GM20431 (cell line): ENCODE data around the gene ZNF862.

Experiments used
- in situ Hi-C: fragments of 300-500 bp; cut with MseI, MboI; formaldehyde crosslinking; loops from one replicate; pipeline ENCODE4 v1.15.0; 2020; ENCODE audit warnings: low sequenced_read_pairs; ENCODE audit not compliant: unreplicated experiment

Gene ZNF862

DNA sequence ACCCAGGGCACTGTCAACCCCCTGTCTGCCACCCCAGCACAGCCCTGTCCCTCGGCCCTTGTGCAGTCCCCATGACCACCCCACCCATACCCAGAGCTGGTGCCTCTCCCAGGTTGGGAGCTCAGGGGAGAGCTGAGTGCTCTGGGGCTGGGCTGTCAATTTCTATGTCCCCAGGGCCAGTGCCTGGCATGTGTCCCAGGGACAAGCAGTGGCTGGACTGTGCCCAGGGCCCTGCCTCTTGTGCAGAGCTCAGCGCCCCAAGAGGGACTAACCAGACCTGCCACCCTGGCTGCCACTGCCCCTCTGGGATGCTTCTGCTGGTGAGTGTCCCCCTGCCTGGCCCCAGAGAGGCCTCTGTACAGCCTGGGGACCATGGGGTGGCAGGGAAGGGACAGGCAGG, 29.0 kb upstream of the ZNF862 start:
- in situ Hi-C loops: no loop called here

- in situ Hi-C loops: no loop called here
These were observed 27.0 kb upstream of the ZNF862 start for GRCh38 chr7:149811221-149811620.

GRCh38 chr7:149811831-149812490, 26.2 kb upstream of the ZNF862 start:
- in situ Hi-C loops: no loop called here

DNA sequence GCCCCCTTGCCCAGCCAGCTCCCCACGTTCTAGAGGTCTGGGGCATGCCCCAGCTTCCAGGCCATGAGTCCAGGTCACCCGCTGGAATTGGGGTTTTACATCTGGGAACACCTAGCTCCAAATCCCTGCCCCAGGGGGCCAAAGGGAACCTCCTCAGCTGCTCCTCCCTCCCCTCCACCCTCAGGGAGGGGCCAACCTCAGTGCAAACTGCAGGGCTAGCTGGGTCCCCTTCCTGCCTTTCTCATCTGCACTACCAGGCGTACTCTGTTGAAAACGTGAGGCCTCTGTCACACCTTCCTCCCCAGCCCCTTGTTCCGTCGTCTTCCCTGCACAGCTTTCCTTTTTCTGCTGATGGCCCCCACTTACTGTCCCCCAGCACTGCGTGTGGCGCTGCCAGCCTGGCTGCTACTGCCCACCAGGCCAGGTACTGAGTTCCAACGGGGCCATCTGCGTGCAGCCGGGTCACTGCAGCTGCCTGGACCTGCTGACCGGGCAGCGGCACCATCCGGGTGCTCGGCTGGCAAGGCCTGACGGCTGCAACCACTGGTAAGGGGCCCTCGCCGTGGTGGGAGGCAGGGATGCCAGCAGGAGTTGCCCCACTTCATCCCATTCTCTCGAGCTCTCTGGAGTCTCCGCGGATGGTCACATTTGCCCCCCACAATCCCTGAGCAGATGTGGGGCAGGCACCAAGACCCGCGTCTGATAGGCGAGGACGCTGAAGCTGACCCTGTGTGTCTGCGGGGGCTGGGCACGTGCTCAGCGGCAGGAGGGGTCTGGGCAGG, 24.7 kb upstream of the ZNF862 start:
- in situ Hi-C loops: no loop called here

GRCh38 chr7:149814494-149814893, 23.7 kb upstream of the ZNF862 start:
- in situ Hi-C loops: no loop called here

DNA sequence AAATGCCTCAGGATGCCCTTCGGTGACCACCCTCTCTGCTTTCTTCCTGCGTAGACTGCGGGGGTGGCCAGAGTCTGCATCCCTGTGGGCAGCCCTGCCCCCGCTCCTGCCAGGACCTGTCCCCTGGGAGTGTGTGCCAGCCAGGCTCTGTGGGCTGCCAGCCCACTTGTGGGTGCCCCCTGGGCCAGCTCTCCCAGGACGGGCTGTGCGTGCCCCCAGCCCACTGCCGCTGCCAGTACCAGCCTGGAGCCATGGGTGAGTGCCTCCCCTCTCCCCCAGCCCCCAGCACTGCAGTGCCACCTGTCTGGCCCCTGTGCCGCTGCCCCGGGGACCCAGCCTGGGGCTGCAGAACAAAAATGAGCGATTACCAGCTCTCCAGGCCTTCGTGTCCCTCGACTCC, 23.1 kb upstream of the ZNF862 start:
- in situ Hi-C loops: no loop called here

DNA sequence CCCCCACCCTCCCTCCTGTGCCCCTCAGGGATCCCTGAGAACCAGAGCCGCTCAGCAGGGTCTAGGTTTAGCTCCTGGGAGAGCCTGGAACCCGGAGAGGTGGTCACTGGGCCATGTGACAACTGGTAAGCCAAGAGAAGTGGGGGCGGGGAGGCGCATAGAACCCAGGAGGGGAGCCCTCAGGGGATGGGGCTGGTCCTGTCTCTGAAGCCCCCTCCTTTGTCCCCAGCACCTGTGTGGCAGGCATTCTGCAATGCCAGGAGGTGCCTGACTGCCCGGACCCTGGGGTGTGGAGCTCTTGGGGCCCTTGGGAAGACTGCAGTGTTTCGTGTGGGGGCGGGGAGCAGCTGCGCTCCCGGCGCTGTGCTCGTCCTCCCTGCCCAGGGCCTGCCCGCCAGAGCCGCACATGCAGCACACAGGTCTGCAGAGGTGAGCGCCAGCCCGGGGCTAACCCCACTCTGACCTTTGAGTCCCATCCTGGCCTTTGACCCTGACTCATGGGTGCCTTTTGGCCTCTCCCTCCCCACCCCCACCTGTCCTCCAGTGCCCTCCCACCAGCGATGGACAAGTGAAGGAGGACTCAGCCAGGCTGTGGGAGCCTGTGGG, 22.4 kb upstream of the ZNF862 start:
- in situ Hi-C loops: no loop called here

GRCh38 chr7:149816267-149816751, 21.9 kb upstream of the ZNF862 start:
- in situ Hi-C loops: no loop called here

DNA sequence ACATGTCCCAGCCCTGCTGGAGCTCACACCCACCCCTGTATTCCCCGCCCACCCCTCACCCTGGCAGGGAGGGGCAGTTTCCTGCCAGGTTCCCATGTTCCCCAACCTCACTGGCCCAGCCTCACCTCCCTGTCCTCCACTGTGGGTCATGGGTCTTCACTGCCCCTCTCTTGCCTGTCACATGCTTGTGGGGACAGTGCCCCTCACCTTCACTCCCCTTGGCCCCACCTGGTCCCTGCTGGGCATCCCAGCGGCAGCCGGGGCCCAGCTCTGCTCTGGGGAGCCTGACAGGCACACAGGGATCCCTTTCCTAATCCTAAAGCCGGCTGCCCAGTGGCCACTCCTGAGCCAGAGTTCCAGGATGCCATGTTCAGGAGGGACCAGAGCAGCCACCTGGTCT, 21.4 kb upstream of the ZNF862 start:
- in situ Hi-C loops: no loop called here

DNA sequence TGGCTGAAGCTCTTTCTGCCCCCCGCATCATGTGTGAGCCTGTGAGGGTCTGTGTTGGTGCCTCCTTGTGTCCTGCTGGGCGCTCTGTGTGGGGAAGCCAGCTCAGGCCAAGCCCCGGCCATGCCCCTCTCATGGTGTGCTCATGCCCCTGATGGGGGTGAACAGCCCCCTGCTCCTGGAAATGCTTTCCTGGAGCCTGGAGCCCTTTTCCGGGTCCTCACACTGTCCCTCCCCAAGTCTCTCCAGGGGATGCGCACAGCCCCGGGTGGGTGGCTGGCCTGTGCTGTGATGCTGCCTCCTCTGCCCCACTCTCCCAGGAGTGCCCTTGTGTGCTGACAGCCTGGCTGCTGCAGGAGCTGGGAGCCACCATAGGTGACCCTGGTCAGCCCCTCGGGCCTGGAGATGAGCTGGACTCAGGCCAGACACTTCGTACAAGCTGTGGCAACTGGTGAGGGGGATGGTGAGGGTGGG, 20.8 kb upstream of the ZNF862 start:
- in situ Hi-C loops: no loop called here

DNA sequence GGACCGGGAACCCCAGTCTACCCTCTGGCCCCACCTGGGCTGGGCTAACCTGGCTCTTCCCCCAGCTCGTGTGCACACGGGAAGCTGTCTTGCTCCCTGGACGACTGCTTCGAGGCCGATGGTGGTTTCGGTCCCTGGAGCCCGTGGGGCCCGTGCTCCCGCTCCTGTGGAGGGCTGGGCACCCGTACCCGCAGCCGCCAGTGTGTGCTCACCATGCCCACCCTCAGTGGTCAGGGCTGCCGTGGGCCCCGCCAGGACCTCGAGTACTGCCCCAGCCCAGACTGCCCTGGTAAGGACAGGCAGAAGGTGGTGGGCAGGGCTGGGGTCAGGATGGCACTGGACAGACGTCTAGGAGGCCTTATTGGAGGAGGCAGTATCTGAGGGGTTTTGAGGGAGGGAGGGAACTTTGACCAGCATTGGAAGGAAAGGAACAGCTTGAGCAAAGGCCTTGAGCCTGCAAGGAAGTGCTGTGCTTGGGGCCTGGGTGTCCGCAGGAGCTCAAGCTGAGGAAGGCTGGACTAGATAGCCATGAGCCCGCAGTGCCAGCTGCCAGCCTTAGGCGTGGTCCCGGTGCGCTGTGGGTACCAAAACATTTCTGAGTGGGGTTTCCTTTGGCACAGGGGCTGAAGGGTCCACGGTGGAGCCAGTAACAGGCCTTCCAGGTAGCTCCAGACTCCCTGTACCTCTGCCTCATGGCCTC, 20.2 kb upstream of the ZNF862 start:
- in situ Hi-C loops: no loop called here

DNA sequence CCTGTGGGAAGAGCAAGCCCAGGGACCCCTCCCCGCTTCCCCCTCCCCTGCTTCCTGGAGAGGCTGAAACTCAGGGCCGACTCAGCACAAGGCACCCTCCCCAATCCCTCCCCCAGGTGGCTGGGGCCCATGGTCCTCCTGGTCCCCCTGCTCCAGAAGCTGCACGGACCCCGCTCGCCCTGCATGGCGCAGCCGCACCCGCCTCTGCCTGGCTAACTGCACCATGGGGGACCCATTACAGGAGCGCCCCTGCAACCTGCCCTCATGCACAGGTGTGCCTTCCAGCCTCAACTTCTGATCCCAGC, 19.7 kb upstream of the ZNF862 start:
- in situ Hi-C loops: no loop called here

- in situ Hi-C loops: no loop called here
These were observed 18.8 kb upstream of the ZNF862 start for GRCh38 chr7:149819141-149819960.

- in situ Hi-C loops: no loop called here
These were observed 18.2 kb upstream of the ZNF862 start for GRCh38 chr7:149819961-149820340.

DNA sequence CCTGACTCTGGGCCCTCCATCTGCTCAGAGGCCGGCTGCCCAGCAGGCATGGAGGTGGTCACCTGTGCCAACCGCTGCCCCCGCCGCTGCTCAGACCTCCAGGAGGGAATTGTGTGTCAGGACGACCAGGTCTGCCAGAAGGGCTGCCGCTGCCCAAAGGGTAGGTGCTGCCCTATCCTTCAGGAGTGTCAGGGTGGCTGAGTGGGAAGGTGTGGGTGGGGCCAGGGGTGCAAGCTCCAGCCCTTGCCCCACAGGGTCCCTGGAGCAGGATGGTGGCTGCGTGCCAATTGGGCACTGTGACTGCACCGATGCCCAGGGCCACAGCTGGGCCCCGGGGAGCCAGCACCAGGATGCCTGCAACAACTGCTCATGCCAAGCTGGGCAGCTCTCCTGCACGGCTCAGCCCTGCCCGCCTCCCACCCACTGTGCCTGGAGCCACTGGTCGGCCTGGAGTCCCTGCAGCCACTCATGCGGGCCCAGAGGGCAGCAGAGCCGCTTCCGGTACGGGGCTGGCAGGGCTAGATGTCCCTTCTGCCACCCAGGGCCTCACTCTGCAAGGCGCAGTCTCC, 17.5 kb upstream of the ZNF862 start:
- in situ Hi-C loops: no loop called here

DNA sequence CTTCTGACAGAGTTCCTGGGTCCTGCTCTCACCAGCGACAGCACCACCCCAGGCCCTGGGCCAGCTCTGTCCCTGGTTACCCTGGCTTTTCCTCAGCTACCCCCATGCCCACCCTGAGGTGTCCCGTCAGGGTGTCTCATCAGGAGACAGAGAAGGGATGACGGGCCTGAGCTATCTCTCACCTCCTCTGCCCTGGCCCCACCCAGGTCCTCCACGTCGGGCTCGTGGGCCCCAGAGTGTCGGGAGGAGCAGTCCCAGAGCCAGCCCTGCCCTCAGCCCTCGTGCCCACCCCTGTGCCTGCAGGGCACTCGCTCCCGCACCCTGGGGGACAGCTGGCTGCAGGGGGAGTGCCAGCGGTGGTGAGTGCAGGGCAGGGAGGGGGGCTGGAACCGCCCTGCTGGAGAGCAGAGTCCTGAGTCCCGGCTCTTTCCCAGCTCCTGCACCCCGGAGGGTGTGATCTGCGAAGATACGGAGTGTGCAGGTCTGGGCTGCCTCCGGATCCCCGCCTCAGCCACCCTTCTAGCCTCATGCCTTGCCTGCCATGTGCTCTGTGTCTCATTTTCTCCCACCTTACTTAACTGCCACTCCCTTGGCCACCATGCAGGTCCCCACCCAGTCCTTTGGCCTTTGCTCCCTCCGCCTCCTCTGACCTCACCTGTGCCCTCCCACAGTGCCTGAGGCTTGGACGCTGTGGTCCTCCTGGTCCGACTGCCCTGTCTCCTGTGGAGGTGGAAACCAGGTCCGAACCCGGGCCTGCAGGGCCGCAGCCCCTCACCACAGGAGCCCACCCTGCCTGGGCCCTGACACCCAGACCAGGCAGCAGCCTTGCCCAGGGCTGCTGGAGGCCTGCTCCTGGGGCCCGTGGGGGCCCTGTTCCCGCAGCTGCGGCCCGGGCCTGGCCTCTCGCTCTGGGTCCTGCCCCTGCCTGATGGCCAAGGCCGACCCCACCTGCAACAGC, 16.7 kb upstream of the ZNF862 start:
- in situ Hi-C loops: no loop called here

DNA sequence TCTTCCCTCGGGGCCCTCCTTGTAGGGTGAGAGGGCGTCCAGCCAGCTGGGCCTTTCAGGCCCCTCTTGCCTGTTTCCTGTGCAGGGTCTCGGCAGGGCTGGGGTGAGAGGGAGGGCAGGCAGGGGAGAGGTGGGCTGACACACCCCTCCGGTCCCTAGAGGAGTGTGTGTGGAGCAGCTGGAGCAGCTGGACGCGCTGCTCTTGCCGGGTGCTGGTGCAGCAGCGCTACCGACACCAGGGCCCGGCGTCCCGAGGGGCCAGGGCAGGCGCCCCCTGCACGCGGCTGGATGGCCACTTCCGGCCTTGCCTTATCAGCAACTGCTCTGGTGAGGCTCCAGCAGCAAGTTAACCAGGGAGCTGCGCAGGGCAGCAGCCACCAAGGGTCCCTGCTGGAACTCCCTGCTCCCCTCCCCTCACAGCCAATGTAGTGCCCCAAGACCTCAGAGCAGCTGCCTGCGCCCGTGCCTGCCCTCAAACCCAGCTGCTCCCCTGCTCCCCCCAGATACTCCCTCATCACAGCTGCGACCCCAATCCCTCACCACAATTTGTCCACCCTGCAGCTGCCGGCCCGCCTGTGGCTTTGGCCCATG, 15.7 kb upstream of the ZNF862 start:
- in situ Hi-C loops: no loop called here

GRCh38 chr7:149823191-149823630, 15.0 kb upstream of the ZNF862 start:
- in situ Hi-C loops: no loop called here
